HG02798 (cell line): Measurements from ENCODE around the gene PARD3B.

Source experiments
- ATAC-seq: cut with Tn5 transposase; IDR thresholded peaks from one replicate; pipeline ENCODE4 v1.9.1; 2021; ENCODE audit warnings: mild to moderate bottlenecking; ENCODE audit not compliant: unreplicated experiment, poor library complexity

PARD3B gene

DNA sequence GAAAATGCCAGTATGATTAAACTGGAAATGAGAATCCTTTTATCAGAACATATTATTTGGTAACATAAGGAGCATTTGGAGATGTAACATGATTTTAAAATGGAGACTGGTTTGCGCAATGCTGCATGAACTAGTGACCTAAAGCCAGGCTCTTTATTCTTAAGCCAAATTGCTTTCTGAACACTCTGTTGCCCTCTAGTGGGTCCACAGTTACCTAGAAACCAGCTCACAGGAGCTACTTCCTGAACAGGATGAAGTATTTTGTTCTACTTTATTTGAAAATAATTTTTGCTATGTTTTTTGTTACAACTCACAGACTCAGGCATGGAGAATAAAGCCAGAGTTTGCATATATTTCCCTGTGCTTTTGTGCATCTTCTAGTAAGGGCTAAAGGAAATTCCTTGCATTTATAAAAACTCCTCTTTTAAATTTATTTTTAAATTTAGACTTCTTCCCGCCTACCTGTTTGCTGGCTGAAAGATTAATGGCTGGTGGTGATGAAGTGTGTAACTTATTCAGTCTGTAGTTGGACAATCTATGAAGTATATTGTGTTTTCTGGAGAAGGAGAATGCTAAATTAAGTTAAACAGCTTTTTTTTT lies 146.7 kb downstream of the PARD3B start:
- peak; percentile 66 for ATAC-seq

DNA sequence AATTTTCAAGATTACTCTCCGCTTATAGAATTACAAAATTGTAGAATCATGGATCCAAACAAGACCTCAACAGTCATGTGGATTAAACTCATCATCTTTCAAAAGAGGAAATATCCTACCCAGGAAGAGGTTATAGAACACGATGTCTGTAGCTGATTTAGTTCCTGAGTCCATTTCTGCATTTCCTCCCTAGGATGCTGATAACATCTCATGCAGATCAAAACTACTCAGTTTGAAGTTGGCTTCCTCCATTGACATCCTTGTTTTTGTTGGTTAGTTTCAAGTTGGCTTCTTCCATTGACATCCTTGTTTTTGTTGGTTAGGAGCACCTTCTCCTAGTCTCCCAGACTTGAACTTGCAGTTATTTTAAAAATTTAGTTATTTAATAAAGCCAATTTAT lies 147.5 kb downstream of the PARD3B start:
- ATAC-seq, result no peak

DNA sequence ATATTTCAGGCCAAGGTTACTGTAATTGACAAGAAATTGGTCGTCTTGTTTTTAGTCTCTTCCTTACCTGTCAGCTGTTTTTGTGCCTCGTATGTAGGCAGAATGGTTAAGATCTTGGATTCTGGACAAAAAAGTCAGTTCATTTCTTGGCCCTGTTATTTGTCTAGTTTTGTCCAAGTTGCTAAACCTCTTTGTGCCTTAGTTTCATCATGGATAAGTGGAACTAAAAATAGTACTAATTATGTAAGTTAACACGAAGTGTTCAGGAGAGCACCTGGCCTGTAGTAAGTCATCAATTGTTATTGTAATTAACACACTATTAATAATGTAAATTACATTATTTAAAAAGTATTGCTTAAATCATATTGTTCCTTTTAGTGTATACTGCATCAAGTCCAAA lies 148.0 kb downstream of the PARD3B start:
- ATAC-seq, result no peak

DNA sequence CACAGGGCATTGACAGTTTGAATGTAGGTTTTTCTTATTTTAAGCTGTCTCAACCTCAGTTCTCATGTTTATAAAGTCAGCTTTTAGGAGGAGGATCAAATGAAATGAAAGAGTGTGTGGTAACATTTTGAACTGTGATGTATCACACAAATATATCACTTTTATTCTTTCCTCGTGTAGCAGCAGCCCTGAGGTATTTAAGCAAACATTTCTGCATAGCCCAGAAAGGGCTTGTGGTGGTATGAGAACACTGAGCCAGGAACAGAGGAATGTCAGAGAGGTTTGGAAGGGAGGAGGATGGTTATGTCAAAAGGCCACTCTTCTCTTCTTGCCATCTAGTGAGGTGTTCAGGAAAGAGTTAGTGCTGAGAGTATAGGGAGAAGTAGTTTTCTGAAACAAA lies 150.2 kb downstream of the PARD3B start:
- no peak for ATAC-seq

DNA sequence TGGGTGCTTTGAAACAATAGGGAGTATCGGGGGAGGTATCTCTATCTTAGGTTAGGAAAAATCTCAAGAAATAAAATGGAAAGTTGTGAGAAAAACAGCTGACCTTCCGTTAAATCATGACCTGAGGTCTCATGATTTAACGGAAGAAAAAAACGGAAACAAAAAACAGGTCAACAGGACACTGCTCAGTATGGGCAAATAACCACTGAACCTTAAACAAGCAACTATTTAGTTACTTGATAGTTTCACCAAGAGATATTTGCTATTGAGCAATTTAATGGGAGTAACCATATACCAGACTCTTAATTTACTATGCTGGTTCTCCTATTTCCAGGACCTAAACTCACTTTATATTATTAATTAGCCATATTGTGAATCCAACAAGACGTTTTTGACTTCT lies 150.8 kb downstream of the PARD3B start:
- no peak for ATAC-seq

DNA sequence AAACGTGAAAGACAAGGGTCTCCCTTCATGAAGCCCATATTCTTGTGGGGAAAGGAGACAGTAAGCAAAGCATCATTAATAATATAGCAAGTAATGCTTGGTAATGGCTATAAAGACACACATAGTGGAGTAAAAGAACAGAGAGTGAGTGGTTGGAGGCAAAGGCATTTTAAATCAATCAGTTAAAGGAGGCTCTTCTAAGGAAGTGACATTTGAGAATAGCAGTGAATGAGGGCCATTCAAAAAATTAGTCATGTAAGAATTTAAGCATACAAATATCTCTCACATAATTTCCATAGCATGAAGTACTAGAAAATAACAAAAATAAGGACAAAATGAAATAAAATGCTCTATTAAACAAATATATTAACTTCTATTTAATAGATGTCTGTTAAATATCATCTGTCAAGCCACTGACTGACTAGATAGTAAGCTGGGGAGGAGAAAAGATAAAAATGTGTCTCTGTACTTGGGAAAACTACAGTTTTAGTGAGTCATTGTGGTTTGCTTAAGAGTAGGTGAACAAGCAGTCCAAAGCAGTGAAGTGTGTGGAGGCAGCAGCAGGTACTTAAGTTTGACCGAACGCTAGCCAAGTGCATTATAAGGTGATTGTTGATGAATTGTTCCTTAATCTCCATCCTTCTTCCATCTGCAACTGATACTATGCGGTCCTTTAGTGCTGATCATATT lies 160.1 kb downstream of the PARD3B start:
- ATAC-seq, result no peak

DNA sequence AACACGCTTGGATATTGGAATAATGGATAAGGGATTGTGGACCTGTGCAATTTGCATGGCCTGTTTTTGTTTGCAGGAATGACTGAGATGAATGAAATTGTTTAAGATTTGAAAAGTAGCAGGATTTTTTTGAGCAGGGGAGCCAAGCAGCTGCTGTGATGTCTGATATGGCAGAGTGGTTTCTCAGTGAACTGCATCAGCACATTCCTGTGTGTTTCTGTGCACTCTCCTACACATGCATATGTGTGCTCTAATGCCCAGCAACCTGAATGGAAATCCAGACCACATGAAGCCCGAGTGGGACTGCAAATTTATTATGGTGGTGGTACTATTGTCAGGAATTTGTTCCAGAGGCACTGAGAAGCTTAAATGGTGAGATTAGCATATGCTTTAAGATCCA lies 161.7 kb downstream of the PARD3B start:
- no peak for ATAC-seq

DNA sequence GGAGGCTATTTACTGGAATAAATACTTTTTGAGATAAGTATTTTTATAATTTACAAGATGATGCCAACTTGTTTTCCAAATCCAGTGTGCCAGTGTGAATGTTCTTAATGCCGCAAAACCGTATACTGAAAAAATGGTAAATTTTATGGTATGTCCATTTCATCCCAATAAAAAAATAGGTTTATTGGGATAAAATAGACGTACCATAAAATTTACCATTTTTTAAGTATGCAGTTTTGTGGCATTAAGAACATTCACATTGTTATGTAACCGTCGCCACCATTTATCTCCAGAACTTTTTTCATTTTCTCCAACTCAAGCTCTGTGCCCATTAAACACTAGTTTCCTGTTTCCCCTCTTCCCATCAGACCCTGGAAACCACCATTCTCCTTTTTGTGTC lies 167.9 kb downstream of the PARD3B start:
- ATAC-seq, result no peak

DNA sequence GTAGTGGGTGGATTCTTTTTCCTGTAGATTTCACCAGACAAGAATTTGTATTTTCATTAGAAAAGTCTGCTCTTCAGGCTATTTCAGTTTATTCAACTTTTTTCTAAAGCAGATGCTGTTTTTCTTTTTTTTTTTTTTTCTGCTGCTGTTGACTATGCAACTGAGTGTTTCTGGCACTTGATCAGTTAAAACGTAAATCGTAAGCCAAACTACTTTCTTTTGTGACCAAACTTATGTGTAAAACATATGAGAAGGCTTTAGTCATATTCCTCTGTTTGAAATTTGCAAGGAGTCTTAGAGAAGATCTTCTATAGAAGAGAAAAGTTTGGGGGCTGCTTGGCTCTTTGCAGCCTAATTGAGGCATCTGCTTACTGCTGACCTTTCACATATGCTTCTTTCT lies 170.1 kb downstream of the PARD3B start:
- ATAC-seq, result no peak

DNA sequence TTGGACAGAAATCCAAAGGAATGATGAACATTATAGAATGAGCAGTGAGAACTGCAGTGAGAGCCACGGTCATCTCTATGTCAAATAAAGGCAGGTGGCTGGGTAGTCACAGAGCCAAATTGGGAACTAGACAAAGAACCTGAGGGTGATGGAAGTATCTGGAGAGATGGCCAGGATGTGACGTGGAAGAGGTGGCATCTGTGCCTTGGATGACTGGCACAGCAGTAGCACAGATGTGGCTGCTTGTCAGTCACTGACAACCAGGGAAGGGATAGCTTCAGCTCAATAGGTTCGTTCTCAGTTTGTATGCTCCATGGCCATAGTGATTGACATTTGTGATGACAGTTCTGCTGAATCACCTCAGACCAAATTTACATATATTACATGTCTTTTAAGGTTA lies 172.3 kb downstream of the PARD3B start:
- ATAC-seq, result no peak

DNA sequence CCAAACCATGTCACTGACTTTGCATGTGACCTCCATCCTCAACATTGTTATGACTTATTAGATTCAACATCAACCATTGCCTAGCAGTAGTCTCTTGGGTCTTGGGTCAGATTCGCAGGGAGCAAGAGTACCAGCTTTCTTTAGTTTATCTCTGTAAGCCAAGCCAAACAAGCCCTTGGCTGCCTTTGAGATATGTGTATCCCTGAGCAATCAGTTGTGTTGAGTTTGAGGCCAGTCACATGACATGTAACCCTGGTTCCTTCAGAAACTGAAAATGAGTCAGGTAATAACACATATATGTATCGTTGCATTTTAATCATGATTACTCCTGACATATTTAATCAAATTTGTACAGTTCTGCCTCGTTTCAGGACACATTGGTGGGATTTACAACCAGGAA lies 173.3 kb downstream of the PARD3B start:
- ATAC-seq, result no peak

DNA sequence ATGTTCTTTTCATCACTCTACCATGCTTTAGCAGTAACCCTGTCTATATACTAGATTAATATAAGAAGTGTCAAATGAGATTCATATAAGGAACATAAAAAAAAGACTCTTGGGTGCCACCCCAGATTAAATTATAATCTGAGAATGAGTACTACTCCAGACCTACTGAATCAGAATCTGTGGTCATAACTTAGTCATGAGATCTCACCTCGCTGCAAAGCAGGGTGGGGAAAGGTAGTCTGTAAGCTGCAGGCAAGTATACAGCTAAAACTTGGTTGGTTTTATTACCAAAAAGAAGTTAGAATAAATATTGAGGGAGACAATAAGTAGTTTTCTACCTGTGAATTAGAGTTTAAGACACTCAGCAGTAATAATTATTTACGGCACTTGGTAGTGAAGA lies 175.6 kb downstream of the PARD3B start:
- ATAC-seq, result no peak

DNA sequence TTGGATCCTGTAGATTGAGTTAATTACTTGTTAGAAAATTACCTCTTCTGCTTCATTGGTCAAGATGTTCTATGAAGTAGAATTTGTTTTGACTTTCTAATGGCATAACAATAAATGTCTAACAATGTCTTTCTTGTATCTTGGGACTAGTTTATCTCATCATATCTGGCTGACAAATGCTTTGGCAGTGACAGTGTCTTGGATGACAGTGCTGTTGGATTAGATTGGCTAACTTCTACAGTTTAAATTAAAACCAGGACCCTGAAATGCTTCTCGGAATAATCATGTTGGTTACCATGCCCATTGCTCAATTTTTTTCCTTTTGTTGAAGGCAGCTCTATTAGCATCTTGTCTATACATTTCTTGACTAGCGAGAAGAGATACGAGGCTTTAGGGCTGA lies 176.9 kb downstream of the PARD3B start:
- no peak for ATAC-seq

DNA sequence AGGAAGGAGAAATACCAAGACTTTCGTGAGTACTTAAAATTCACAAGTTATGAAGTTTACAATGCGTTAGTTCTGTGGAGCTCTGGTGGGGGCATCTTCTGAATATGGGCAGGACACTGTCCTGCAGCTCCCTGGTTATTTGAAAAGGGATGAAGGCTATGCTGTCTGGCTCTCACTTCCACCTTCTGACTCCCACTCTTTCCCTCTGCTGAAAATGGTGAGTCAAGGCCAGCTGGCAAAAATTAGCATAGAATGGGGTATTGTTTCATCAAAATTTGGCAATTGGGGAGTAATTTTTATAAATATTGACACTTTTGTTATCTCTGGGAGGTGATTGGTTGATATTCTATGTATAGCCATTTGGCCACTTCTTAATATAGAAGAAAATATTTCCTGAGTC lies 177.4 kb downstream of the PARD3B start:
- ATAC-seq, result no peak

DNA sequence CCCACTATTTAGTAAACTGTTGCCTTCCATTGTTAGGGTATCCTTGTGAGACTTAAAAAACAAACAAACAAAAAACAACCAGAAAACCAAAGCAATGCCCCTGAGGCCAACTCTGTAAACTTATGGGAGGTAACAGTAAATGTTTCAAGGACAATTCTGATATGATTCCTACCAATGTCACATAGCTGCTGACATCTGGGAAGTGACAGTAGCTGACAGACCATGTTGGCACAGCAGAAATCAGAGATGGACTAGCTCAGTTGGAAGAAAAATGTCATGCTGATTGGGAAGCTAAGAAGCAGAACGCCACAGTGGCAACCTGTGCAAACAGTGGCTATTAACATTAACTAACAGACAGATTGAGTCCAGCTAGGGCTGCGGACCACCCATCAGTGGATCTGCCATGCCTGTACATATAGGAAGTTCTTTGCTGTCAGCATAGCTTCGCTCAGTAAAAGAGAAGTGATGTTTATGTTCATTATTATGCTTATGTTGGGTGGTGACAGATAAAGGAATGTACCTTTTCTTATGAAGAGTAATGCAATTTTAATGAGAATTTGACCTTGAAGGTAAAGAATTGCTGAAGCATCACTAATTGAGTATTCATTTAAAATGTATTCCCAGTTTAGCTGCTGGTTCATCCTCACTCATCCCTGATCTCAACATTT lies 180.6 kb downstream of the PARD3B start:
- no peak for ATAC-seq

DNA sequence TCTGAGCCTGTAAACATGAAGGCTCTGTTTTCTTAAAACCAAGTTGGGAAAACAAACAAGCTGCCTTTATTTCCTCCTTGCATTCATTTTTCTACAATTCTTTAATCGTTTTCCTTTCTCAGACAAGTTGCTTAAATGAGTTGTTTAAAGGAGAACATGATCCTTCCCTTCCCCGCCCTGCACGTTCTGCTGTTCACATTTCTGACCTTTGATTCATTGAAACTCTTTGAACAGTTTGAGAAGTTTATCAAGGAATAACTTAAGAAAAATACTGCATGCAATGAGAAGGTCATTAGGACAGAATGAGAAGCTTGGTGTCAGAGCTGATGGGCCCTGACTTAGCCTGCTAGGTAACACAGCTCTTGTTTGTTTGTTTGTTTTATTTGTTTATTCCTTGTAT lies 181.6 kb downstream of the PARD3B start:
- ATAC-seq, result no peak

DNA sequence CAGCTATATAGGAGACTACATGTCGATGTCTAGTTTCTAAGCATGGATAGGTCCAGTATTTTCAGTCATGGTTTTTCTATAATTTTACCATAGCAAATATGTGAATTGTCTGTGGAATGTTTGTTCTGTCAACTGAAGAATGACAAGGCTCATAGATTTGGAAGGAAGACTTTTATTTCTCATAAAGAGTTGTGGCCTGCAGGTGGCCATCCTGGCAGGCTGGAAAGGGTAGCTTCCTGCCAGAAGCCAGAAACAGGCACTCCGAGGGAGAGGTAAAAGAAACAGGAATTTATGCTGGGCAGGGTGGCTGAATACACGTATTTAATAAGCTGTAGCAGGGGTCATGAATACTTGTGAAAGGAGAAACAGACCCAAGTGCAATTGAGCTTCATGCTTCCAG lies 182.1 kb downstream of the PARD3B start:
- ATAC-seq, result no peak

DNA sequence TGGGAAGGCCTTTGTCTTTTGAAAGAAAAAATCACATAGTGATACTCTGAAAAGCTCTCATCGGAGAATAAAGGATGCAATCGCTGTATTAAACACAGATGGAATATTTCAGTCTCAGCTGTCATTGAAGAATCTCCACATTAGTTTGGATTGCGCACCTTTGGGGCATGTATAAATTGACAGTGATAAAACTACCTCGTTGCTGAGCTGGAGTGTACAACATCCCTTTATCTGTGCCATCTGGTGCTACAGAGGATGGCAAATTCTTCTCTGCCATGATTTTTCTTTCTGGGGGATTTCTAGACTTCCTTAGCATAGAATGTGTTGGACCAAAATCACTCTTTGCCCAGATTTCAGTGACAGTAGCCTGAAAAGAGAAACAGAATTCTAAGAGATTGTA lies 185.3 kb downstream of the PARD3B start:
- ATAC-seq, result no peak

DNA sequence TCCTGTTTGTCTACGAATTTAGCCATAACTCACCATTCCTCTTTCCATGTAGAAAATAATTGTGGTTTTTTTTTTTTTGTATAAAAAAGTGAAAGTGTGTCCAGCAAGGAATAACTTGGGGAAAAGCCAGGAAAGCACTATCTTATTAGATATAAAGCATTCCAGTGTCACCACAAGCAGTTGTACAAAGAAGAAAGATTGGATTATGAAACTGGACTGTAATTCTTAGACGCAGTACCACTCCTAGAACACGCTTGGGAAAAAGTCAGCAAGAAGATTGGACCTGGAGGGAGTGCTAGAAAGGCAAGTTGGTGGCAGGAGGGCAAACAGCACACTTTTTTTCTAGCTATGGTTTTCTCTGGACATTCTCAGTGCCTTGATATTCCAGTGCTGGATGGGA lies 186.7 kb downstream of the PARD3B start:
- no peak for ATAC-seq

DNA sequence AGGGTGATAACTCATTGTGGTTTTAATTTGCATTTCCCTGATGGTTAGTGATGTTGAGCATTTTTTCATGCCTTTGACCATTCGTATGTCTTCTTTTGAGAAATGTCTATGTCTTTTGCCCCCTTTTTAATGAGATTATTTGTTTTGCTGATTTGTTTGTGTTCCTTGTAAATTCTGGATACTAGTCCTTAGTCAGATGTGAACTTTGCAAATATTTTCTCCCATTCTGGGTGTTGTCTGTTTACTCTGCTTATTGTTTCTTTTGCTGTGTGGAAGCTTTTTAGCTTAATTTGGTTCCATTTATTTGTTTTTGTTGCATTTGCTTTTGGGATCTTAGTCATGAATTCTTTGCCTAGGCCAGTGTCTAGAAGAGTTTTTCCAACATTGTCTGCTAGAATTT lies 192.0 kb downstream of the PARD3B start:
- no peak for ATAC-seq

DNA sequence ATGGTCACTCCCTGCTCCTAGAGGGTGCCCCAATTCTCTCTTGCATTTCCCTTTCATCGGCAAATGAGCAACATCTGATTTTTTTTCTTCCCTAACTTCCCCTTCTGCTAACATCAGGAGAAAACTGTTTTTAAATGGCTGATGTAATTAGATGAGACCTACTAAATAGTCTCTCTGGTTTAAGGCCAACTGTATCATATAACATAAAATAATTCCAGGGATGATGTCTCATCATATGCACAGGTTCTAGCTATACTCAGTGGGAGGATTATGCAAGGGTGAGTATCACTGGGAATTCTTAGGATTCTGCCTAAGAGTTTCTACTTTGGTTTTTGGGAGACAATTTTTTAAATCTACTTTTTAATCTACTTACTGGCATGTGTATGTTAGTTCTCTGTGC lies 193.4 kb downstream of the PARD3B start:
- no peak for ATAC-seq

DNA sequence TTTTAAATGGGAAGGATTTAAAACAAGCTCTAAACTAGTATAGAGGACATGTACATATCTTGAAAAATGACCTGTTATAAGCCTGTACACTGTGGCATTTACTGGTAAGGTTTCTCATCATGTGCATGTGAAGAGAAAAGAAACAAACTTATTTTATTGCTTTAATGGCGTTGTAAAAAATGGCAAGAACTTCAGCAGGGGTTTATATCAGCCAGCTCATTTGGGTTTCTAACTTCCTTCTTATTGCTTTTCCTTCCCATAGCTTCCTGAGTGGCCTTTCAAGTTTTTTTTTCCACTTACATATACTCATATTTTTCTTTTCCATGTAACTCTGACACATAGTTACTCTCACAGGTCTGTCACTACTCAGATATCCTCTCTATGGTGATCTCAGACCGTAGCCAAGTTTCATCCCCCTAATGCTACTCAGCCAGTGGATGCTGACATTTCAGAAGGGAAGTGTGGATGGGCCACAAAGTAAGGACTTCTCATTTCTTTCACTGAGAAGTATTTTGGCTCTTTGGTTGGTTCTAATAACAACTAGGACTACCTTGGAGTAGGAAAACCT lies 198.2 kb downstream of the PARD3B start:
- ATAC-seq, result no peak
